Activated naive CD4-positive, alpha-beta T cell treated with anti-CD3 and anti-CD28 coated beads, Interleukin-2, amount 10 ng/mL, durations not matched to agents 5 hours and 36 hours (primary cell): ENCODE measurements around the gene LORICRIN. TPM values are rescaled to one million over a fixed set of nuclear protein-coding genes. Genes with fewer than 3 reads are reported as not detected.

Source experiments
- total RNA-seq, 2 experiments: library from RNA; stranded (reverse); gene quantifications; one replicate each; pipeline ENCODE4 v1.2.3, GENCODE V29; 2021

The LORICRIN gene
- total RNA-seq: not detected

GRCh38 chr1:153259387-153259786, at the start of gene LORICRIN:
Gene LORICRIN (plus strand): TSS chr1:153259687. CDS start chr1:153260950, 1,263 bp downstream.

GRCh38 chr1:153217212-153217611, 42.3 kb upstream of the LORICRIN start, which contains the start of gene PRR9:
Gene PRR9 (plus strand): TSS chr1:153217584. CDS start chr1:153218145, 561 bp downstream.

Other genes with a start within 250 kb of the LORICRIN start
- not detected for gene SPRR1B, start 228.5 kb upstream of the LORICRIN start, total RNA-seq
- gene SPRR2D, start 218.6 kb upstream of the LORICRIN start, total RNA-seq: not detected
- not detected for gene SPRR2A, start 202.2 kb upstream of the LORICRIN start, total RNA-seq
- not detected for gene SPRR2B, start 188.1 kb upstream of the LORICRIN start, total RNA-seq
- not detected for gene SPRR2E, start 165.2 kb upstream of the LORICRIN start, total RNA-seq
- not detected for gene SPRR2F, start 146.2 kb upstream of the LORICRIN start, total RNA-seq
- gene SPRR2G, start 108.8 kb upstream of the LORICRIN start, total RNA-seq: not detected
- gene LELP1, start 56.3 kb upstream of the LORICRIN start, total RNA-seq: not detected
- not detected for gene PRR9, start 42.1 kb upstream of the LORICRIN start, total RNA-seq
- not detected for gene PGLYRP3, start 53.3 kb downstream of the LORICRIN start, total RNA-seq
- not detected for gene PGLYRP4, start 89.2 kb downstream of the LORICRIN start, total RNA-seq
- gene S100A9, start 98.2 kb downstream of the LORICRIN start, total RNA-seq: not detected
- not detected for gene S100A12, start 115.9 kb downstream of the LORICRIN start, total RNA-seq
- gene S100A8, start 131.4 kb downstream of the LORICRIN start, total RNA-seq: not detected
- gene S100A7A, start 156.8 kb downstream of the LORICRIN start, total RNA-seq: not detected
- gene S100A7, start 201.0 kb downstream of the LORICRIN start, total RNA-seq: not detected